WTC11 (cell line): Measurements from ENCODE around the gene CPNE6.

ENCODE experiments used
- AFF4 ChIP-seq: sonication (generic); formaldehyde crosslinking; IDR thresholded peaks from 2 replicates; pipeline ENCODE4 v1.8.1; 2023; ENCODE audit warnings: mild to moderate bottlenecking, missing genetic modification reagents, borderline replicate concordance
- FOXJ3 ChIP-seq: sonication (generic); formaldehyde crosslinking; IDR thresholded peaks from 2 replicates; pipeline ENCODE4 v1.9.0; 2021; ENCODE audit warnings: missing genetic modification reagents, mild to moderate bottlenecking, borderline replicate concordance
- MAX ChIP-seq: sonication (generic); formaldehyde crosslinking; IDR thresholded peaks from 2 replicates; pipeline ENCODE4 v1.8.0; 2022; ENCODE audit warnings: mild to moderate bottlenecking, missing genetic modification reagents
- NFE2L1 ChIP-seq: sonication (generic); formaldehyde crosslinking; IDR thresholded peaks from 2 replicates; pipeline ENCODE4 v1.8.1; 2023; ENCODE audit warnings: missing genetic modification reagents
- NR3C1 ChIP-seq: sonication (generic); formaldehyde crosslinking; conservative IDR thresholded peaks from 2 replicates; pipeline ENCODE4 v1.8.1; 2023; ENCODE audit warnings: low read depth, mild to moderate bottlenecking, missing genetic modification reagents
- RELA ChIP-seq: sonication (generic); formaldehyde crosslinking; IDR thresholded peaks from 2 replicates; pipeline ENCODE4 v1.8.1; 2022; ENCODE audit warnings: missing genetic modification reagents, mild to moderate bottlenecking, borderline replicate concordance
- SMAD4 ChIP-seq: sonication (generic); formaldehyde crosslinking; IDR thresholded peaks from 2 replicates; pipeline ENCODE4 v1.8.0; 2022; ENCODE audit warnings: mild to moderate bottlenecking, missing genetic modification reagents
- SP1 ChIP-seq: sonication (generic); formaldehyde crosslinking; conservative IDR thresholded peaks from 2 replicates; pipeline ENCODE4 v1.8.1; 2022; ENCODE audit warnings: missing genetic modification reagents
- TEAD4 ChIP-seq: sonication (generic); formaldehyde crosslinking; IDR thresholded peaks from 2 replicates; pipeline ENCODE4 v1.8.0; 2022; ENCODE audit warnings: mild to moderate bottlenecking, missing genetic modification reagents
- ZNF671 ChIP-seq: fragments of 250-450 bp; sonication (Bioruptor Pico); IDR thresholded peaks from 2 replicates; pipeline ENCODE4 v1.8.0; 2021; ENCODE audit warnings: mild to moderate bottlenecking
- TF ChIP-seq, protein P1 (sequence below): sonication (generic); formaldehyde crosslinking; IDR thresholded peaks from 2 replicates; pipeline ENCODE4 v1.8.1; 2023; ENCODE audit warnings: mild to moderate bottlenecking, moderate library complexity, missing genetic modification reagents
- TF ChIP-seq, protein P2 (sequence below): fragments of 200-600 bp; IDR thresholded peaks from 2 replicates; pipeline ENCODE4 v1.8.0; 2022; ENCODE audit warnings: antibody characterized with exemption
- TF ChIP-seq, protein P3 (sequence below): sonication (generic); formaldehyde crosslinking; conservative IDR thresholded peaks from 2 replicates; pipeline ENCODE4 v1.8.1; 2022; ENCODE audit warnings: mild to moderate bottlenecking, missing genetic modification reagents

DNA sequence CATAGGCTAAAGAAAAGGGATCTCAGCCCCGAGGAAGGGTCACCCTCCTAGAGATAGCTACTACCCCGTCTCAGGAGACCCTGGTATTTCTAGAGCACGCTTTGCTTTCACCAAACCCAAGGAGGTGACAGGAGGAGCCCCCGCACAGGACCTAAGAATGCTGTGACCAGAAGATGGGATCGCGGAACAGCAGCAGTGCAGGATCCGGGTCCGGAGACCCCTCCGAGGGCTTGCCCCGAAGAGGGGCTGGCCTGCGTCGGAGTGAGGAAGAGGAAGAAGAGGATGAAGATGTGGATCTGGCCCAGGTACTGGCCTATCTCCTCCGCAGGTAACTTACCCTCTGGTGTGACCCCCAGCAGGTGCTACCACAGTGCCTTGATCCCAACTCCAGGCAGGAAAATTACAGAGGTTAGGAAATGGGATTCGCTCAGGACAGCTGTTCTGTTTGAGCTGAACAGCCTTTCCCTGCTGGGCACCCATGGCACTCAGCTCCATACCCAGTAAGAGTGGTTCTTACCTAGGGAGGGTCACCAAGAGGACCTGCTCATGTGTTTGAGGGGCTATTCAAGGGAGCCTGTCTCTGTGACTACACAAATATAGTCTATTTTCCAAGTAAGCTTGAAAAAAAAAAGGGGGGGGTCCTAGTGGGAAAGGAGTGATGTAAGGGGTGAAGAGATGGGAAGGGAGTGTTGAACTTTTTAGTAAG, 44.2 kb downstream of the CPNE6 start:
- TF ChIP-seq, protein P1, sequence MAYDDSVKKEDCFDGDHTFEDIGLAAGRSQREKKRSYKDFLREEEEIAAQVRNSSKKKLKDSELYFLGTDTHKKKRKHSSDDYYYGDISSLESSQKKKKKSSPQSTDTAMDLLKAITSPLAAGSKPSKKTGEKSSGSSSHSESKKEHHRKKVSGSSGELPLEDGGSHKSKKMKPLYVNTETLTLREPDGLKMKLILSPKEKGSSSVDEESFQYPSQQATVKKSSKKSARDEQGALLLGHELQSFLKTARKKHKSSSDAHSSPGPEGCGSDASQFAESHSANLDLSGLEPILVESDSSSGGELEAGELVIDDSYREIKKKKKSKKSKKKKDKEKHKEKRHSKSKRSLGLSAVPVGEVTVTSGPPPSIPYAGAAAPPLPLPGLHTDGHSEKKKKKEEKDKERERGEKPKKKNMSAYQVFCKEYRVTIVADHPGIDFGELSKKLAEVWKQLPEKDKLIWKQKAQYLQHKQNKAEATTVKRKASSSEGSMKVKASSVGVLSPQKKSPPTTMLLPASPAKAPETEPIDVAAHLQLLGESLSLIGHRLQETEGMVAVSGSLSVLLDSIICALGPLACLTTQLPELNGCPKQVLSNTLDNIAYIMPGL (CRISPR knock-in tag) = no peak
- TF ChIP-seq SMAD4 (CRISPR knock-in tag) = no peak
- no peak for TF ChIP-seq RELA (CRISPR knock-in tag)
- TF ChIP-seq, protein P2, sequence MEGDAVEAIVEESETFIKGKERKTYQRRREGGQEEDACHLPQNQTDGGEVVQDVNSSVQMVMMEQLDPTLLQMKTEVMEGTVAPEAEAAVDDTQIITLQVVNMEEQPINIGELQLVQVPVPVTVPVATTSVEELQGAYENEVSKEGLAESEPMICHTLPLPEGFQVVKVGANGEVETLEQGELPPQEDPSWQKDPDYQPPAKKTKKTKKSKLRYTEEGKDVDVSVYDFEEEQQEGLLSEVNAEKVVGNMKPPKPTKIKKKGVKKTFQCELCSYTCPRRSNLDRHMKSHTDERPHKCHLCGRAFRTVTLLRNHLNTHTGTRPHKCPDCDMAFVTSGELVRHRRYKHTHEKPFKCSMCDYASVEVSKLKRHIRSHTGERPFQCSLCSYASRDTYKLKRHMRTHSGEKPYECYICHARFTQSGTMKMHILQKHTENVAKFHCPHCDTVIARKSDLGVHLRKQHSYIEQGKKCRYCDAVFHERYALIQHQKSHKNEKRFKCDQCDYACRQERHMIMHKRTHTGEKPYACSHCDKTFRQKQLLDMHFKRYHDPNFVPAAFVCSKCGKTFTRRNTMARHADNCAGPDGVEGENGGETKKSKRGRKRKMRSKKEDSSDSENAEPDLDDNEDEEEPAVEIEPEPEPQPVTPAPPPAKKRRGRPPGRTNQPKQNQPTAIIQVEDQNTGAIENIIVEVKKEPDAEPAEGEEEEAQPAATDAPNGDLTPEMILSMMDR = no peak
- no peak for TF ChIP-seq ZNF671 (CRISPR knock-in tag)
- TF ChIP-seq MAX (CRISPR knock-in tag) = no peak
- no peak for TF ChIP-seq SP1 (CRISPR knock-in tag)
- TF ChIP-seq NR3C1 (CRISPR knock-in tag) = no peak
- TF ChIP-seq NFE2L1 (CRISPR knock-in tag) = no peak
- no peak for TF ChIP-seq TEAD4
- TF ChIP-seq FOXJ3 (CRISPR knock-in tag) = no peak
- TF ChIP-seq, protein P3, sequence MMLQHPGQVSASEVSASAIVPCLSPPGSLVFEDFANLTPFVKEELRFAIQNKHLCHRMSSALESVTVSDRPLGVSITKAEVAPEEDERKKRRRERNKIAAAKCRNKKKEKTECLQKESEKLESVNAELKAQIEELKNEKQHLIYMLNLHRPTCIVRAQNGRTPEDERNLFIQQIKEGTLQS (CRISPR knock-in tag) = no peak
- no peak for TF ChIP-seq AFF4
